ENCODE data around the gene GPR137.

Gene GPR137

DNA sequence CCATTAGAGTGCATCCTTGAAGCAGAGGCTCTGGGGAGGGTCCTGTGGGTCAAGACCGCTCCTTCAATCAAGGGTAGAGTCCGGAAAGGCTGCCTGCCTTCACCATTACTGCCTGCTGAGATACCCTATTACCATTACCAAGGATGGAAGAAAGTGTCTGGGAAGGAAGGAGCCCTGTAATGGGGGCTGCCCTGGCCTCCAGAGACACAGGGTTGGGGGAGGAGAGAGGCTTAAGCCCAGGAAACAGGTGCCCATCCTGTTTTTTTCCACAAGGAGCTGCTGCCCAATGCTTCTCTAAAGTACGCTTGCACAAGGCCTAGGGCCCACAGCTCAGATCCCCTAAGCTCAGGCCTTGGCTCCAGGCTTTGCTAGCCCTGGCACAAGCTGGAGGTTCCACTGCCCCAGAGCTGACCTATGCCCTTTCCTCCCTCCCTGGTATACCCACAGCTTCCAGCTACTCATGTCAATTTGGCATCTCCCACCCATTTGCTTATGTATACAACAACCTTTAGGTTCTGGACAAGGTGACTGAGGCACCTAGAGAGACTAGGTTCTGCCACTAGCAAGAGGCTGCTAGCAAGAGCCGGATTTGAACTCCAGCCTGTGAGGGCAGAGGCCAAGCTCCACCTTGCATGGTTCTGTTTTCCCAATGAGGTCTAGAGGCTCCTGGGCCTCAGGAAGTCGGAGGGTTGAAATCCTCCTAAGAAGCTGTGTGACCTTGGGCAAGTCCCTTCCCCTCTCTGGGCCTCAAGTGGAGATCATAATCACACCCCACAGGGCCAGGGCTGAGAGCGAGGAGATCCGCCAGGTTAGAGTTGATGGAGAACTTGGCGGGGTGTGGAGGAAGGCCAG, 35.9 kb upstream of the GPR137 start:
- DNase-seq = no peak

DNA sequence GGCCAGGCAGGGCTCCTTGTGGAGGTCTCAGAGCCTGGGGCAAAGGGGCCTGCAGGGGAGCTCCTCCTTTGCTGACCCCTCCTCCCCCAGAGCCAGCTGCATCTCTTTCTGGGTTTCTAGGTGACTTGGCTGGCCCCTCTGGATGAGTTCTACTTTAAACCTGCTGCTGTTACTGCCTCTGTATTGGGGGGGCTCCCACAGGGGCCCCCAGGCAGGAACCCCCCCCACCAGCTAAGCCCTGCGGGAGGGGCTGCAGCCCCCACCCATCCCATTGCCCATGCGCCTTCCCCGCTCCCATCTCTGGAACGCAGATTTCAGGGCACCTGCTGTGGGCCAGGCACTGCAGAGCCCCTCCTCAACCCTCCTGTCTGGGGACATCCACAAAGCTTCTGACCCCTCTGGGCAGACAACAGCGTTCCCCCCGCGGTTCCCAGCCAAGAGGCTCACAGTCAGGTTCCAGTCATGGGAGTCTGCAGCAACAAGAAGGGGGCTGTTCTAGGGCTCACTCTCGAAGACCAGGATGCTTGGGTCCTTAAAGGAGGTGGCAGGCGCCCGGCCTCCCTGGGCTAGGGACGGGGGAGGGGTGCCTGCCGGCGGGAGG, 35.1 kb upstream of the GPR137 start:
- no peak for DNase-seq

DNA sequence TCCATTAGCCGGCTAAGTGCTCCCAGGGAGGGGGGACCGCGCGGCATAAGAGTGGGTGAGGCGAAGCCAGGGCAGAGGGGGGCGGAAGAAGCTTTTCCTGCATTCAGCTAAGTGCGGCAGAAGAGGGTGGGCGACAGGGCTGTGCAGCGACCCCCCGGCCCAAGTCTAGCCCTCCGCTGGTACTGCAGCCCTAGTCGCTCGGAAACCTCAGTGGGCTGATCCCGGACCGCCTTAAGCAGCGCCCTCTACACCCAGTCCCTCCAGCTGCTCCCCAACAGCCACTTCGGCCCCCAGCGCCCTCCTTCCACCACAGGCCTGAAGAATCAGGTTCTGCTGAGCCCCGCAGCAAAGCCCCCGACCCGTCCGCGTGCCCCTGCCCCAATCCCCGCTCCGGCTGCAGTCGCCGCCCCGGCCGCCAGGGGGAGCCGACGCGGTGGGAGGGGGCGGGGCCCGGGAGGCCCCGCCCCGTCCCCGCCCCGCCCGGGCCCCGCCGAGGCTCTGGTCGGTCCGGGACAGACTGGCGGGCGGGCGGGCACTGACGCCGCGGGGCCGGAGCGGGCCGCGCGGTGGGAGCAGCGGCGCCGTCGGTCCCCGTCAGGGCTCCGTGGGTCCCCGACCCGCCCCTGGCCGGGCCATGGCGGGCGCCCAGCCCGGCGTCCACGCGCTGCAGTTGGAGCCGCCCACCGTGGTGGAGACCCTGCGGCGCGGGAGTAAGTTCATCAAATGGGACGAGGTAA, 34.5 kb upstream of the GPR137 start, which contains the start of gene PLCB3:
TSS of gene PLCB3 (plus strand) at position 515 of the 737 bp plus-strand sequence. CDS start at position 635, 120 bp downstream.
- peak; percentile 76 for DNase-seq

DNA sequence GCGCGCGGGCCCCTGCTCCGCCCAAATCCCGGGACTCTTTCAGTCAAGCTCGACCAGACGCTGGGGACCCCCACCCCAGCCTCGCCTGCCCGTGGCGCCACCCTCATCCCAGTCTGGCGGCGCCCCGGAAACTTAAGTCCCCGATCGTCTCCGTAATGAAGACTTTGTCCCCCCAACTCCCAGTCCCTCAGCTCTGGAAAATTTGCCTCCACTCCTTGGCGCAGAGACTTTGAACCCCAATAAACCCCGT, 34.0 kb upstream of the GPR137 start:
- DNase-seq = no peak

DNA sequence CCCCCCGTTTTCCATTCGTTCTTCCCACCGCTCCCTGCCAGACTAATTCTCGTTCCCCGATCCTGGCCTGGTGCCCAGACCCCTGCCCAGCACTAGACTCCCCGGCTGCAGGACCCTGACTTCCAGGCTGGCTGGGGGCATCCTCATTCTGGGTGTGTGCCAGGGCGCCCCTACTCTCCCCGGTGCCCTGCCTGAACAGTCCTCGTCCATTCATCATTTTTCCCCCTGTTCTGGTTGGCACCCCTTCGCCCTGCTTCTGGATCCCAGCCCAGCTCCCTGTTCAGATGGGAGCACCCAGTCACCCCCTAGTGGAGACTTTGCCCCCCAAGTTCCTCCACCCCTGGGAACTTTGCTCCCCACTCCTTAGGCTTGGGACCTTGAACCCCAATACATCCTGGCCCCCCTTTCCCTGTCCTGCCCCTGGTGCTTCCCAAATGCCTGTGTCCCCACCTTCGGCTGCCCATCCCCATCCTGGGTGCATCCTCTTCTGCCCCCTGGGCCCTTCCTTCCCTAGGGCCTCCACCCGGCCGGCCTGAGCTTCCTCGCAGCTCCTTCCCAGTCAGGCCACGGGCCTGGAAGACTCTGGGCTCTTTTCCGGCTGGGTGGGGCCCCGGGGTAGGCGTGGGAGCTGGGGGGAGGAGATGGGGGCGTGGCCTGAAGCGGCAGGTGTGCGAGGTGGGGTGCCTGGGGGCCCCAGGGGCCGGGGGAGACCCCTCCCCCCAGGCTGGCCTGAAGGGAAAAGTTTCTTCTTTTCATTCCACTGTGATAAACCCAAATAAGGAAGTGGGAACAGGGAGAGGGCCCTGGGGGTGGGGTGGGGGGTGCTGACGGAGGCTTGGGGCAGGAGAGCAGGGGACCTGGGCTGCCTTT, 33.4 kb upstream of the GPR137 start:
- DNase-seq = no peak

DNA sequence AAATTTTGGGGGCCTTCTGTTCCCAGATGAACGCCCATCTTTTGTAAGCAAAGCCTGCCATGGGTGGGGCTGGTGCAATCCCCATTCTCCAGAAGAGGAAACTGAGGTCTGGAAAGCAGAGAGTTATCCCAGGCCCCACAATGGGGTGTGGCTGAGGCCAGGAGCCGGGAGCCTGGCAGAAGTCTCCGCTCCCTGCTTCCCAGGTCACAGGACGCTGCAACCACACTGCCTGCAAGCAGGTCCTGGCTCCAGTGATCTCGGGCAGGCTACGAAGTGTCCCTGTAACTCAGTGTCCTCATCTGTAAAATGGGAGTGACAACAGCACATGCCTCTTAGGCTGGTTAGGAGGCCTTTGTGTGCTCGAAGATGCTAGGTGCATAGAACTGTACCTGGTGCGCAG, 32.6 kb upstream of the GPR137 start:
- no peak for DNase-seq

DNA sequence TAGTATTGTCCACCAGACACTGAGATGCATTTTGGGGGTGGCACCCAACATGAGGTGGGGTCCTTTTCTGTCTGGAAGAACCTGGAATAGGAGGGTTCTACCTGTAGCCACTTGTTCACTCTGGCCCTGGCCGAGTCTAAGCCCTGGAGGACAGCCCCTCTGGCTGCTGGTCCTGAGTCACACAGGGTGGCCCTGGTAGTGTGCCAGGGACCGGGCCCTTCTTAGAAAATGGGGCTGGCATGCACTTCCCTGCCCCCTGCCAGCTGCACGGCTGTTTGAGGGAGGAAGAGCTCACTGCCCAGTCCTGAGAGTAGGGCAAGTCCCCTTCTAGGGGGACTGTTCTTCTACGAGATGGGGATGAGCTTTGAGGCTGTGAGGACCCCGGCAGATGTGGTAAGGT, 32.2 kb upstream of the GPR137 start:
- no peak for DNase-seq

DNA sequence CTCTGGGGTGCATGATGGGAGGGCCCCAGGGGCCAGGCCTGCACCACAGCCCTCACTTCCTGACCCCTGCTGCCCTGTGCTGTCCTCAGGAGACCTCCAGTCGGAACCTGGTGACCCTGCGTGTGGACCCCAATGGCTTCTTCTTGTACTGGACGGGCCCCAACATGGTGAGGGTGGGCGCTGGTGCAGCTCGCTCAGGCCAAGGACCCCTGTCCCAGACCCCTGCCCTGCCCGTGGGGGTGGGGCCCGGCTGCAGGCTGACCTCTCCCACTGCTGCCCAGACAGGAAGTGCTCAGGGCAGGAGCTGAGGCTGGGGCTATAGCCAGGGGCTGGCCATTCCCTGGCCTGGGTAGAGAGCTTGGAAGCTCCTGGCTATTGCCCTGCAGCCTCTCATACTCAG, 31.3 kb upstream of the GPR137 start:
- DNase-seq = no peak

DNA sequence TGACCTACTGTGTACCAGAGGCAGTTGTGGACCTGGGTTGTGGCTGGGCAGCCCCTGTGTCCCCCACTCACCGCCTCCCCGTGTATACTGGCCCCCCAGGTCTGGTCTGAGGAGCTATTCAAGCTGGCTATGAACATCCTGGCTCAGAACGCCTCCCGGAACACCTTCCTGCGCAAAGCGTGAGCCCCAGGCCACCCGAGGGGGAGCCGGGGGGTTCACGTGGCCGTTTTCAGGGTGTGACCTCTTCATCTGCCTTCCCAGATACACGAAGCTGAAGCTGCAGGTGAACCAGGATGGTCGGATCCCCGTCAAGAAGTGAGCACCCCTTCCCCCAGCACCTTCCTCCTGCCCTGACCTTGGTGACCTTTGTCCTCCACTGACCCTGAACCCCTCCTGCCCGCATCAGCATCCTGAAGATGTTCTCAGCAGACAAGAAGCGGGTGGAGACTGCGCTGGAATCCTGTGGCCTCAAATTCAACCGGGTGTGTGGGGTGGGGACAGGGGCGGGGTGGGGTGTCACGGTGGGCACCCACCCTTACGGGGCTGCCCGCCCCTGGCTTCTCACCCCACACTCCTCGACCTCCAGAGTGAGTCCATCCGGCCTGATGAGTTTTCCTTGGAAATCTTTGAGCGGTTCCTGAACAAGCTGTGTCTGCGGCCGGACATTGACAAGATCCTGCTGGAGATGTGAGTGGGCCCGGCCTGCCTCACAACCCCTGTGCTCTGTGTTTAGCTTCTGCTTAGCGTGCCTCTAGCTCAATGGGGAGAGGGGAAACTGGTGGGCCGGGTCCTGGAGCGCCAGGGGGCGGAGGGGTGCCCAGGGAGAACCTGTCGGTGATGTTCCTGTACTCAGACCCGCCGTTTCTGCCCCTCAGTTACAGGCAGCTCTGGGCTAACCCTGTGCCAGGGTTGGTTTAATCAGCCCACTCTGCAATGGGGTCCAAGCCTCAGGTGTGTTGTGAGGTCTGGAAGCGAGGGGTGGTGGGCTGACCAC, 30.2 kb upstream of the GPR137 start:
- no peak for DNase-seq

DNA sequence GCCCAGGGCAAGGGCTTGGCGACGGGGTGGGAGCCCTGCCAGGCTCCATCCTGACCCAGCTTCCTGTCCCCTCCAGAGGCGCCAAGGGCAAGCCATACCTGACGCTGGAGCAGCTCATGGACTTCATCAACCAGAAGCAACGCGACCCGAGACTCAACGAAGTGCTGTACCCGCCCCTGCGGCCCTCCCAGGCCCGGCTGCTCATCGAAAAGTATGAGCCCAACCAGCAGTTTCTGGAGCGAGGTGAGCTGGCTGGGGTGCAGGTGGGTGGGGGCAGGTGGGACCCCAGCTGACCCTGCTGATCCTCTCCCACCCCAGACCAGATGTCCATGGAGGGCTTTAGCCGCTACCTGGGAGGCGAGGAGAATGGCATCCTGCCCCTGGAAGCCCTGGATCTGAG, 29.3 kb upstream of the GPR137 start:
- DNase-seq = no peak

DNA sequence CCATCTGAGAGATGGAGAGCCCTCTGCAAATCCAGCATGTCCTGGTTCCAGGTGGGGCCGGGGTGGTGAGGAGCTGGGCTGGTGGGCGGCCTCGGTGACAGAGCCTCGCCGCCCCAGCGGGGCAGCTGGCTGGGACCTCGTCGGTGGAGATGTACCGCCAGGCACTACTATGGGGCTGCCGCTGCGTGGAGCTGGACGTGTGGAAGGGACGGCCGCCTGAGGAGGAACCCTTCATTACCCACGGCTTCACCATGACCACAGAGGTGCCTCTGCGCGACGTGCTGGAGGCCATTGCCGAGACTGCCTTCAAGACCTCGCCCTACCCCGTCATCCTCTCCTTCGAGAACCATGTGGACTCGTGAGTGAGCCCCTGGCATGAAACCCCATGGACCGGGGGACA, 27.3 kb upstream of the GPR137 start:
- DNase-seq = no peak

DNA sequence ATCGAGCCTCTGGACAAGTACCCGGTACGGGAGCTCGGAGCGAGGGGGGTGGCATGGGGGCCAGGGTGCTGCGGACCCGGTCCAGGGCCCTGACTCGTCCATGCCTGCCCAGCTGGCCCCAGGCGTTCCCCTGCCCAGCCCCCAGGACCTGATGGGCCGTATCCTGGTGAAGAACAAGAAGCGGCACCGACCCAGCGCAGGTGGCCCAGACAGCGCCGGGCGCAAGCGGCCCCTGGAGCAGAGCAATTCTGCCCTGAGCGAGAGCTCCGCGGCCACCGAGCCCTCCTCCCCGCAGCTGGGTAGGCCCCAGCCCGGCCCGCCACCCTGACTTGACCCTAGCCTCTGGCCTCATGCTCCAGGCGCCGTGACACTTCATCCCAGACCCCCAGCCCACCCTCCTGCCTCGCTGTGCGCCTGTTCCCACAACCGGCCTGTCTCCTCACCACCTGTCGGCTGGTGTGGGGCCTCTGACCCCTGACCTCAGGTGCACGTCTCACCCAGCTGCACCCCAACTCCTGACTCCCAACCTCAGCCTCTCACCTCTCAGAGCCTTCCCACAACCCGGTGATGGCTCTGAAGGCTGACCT, 26.6 kb upstream of the GPR137 start:
- no peak for DNase-seq

DNA sequence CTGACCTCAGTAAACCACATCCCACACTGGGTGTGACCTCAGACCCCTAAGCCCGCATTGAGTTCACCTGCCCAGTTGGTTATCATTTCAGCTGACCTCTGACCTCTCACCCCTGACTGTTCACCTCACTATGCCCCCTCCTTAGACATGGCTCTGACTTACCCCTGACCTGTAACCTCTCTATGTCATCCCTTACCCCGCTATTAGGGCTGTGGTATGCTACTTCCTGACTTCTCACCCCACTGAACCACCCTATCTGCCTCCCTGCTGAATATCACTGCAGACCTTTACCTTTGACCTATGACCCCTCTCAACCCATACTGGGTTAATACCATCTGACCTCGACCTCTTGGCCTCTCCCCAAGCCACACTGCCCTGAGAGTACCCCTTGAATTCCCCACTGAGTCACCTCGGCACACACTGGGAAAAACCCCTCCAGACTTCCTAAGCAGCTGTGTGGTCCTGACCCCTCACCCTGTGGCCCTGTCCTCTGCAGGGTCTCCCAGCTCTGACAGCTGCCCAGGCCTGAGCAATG, 26.0 kb upstream of the GPR137 start:
- DNase-seq = no peak

DNA sequence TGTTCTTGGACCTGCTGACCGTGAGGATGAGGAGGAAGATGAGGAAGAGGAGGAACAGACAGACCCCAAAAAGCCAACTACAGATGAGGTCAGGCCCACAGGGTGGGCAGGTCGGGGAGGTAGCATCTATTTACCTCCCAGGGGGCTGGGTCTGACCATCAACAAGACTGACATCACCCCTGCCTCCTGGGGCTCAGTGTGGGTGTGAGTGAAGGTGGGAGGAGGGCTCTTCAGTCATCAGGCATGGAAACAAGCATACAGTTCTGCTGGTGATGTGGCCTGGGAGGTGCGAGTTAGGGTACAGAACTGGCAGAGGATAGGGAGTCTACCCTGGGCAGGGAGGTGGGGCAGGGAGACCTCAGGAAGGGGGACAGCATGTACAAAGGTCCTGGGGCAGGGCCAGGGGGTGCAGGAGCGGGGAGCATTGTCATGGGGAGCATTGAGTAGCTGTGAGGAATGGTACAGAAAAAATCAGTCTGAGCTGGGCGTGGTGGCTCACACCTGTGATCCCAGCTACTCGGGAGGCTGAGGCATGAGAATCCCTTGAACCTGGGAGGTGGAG, 25.4 kb upstream of the GPR137 start:
- no peak for DNase-seq

DNA sequence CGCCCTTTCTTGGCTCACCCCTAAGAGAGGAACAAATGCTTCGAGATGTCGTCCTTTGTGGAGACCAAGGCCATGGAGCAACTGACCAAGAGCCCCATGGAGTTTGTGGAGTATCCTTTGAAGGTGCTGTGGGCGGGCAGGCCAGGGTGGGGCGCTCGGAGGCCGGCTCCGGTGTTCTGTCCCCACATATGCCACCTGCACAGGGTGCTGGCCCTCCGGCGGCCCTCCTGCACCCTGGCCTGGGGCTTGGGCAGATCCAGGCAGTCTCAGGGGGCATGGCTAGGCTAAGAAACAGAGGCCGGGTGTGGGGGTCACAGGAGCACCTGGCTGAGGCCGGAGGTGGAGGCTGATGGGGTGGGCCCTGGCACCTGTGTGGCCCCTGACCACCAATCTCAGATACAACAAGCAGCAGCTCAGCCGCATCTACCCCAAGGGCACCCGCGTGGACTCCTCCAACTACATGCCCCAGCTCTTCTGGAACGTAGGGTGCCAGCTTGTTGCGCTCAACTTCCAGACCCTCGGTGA, 24.0 kb upstream of the GPR137 start:
- no peak for DNase-seq

DNA sequence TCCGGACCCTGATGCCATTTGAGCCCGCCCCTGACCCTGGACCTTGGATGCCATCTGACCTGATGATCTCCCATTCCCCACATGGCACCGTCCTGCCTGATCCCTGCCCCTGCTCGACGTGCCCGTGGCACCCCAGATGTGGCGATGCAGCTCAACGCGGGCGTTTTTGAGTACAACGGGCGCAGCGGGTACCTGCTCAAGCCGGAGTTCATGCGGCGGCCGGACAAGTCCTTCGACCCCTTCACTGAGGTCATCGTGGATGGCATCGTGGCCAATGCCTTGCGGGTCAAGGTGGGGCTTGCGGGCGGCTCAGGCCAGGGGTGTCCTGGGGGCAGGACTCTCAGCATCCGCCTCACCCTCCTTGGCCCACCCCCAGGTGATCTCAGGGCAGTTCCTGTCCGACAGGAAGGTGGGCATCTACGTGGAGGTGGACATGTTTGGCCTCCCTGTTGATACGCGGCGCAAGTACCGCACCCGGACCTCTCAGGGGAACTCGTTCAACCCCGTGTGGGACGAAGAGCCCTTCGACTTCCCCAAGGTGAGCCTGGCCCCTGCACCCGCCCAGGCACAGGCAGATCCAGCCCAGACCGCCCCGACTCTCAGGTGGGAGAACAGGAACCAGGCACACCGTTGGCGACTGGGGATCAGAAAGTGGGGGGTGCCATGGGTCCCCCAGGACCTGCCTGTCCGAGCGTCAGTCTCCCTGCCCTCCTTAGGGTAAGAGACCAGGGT, 23.2 kb upstream of the GPR137 start:
- no peak for DNase-seq

DNA sequence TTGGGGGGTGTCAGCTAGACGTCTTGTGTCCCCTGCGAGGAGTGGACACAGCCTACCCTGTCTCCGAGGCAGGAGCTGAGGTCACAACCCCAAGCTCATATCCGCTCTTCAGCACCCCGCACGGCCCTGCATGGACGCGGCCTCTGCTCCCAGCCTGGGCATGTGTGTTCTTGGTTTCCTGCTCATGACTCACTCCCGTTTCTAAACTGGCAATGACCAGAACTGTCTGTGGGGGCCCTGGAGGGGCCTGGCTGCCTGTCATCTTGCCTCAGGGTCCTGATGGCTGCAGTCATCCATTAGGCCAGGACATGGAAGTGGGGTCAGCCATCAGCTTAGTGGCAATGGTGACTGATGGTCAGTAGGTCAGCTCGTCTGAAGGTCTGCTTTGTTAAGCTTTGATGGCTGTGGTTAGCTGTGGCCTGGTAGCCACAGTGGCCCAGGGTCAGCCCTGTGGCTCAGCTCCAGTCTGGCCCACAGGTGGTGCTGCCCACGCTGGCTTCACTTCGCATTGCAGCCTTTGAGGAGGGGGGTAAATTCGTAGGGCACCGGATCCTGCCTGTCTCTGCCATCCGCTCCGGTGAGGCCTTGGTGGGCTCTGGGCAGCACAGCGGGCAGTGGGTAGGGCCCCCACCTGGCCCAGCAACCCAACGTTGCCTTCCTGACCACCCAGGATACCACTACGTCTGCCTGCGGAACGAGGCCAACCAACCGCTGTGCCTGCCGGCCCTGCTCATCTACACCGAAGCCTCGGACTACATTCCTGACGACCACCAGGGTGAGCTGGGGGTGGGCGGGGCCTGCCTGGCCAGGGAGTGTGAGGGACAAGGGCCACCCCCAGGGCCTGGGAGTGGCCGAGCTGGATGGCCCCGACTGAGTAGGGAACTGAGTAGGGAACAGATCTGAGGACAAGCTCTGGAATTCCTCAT, 22.4 kb upstream of the GPR137 start:
- DNase-seq = peak; percentile 25

DNA sequence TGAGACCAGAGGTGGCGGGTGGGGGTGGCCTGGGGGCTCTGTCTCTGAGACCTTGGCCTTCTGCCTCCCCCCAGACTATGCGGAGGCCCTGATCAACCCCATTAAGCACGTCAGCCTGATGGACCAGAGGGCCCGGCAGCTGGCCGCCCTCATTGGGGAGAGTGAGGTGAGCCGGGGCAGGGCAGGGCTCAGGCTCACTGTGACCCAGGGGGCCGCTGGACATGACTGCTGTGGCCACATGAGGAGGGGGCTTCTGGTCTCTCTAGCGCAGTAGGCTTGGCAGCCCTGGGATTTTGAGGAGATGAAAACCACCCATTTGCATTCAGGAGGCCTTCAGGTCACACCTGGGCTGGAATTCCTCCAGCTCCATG, 21.7 kb upstream of the GPR137 start:
- DNase-seq = peak; percentile 25

DNA sequence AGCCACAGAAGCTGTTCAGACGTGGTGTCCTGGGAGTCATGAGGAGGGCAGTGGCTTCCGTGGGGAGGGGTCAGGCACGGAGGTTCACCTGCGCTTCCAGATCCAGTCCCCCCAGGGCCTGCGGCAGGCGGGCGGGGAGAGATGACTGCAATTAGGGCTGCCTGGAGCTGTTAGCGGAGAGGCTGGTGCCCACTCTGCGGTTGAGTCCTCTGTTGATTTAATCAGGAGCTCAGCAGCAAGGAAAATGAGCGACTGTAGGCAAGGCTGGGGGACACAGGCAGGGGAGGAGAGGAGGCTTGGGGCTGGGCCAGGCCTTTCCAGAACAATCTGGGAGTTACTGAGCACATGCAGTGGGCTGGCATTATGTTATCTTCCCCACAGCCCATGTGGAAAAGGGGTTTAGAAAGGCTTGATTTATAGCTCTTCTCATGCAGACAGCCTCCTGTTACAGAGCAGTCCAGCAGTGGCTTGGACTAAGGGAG, 21.2 kb upstream of the GPR137 start:
- peak; percentile 24 for DNase-seq

Data from femur (tissue), 1 donor.